ENCODE data around the gene IQCK.

- TF ChIP-seq EZH2 (IDR thresholded peaks at IDR 0.05; ENCODE audit: borderline replicate concordance) (no peak), CTCF (IDR thresholded peaks at IDR 0.05; ENCODE audit: poor library complexity) (no peak)
Observed at GRCh38 chr16:19687279-19687678, 30.8 kb upstream of the IQCK start.

Data from hepatocyte (in vitro differentiated cells).